Panc1 (cell line): ENCODE data around the gene MLLT3.

ENCODE experiments used
- CTCF ChIP-seq: fragments of 450-650 bp; IDR thresholded peaks from 2 replicates; pipeline ENCODE4 v1.5.1; 2017; ENCODE audit warnings: mild to moderate bottlenecking
- REST ChIP-seq, 2 experiments: IDR thresholded peaks; 2 replicates each; pipeline ENCODE4 v1.6.1; 2011 to 2012; ENCODE audit warnings: low read depth in 2 of 2, control low read depth in 1 of 2, low read length in 1 of 2, mild to moderate bottlenecking in 1 of 2, moderate library complexity in 1 of 2; ENCODE audit not compliant: insufficient read depth in 1 of 2
- TCF7L2 ChIP-seq: IDR thresholded peaks from 2 replicates; pipeline ENCODE4 v1.6.1; 2011; ENCODE audit warnings: mild to moderate bottlenecking, low read depth, low read length, inconsistent platforms

- no peak for TF ChIP-seq CTCF
- no peak for TF ChIP-seq TCF7L2
- TF ChIP-seq REST (IDR thresholded peaks at IDR 0.05; ENCODE audit: insufficient read depth in 1 of 2, low read depth in 2 of 2, low read length in 1 of 2): no peak
Observed at GRCh38 chr9:20418485-20418884, 203.8 kb downstream of the MLLT3 start.
